AG08395 (cell line): ENCODE data around the gene DUT.

Source experiments
- DNase-seq: peaks from one replicate; pipeline ENCODE4 v3.0.0; 2012; ENCODE audit warnings: mixed read lengths, low spot score

DUT gene

DNA sequence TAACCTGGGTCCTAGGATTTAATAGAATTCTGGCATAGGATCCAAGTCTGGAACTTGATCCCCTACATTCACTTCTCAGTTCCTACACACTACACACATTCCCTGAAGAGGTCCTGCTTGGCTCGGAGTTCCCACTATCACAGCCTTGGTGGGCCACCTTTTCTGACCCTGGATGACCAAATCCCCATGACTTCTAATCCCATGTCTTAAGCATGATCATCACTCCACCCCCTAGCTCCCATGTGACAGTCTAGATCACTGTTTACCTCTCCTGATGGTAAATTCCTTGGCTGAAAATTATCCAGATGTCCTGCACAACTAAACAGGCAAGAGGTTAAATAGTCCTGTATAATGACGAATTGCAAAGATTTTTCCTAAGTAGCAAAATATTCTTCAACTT is 40.3 kb downstream of the DUT start:
- no peak for DNase-seq

DNA sequence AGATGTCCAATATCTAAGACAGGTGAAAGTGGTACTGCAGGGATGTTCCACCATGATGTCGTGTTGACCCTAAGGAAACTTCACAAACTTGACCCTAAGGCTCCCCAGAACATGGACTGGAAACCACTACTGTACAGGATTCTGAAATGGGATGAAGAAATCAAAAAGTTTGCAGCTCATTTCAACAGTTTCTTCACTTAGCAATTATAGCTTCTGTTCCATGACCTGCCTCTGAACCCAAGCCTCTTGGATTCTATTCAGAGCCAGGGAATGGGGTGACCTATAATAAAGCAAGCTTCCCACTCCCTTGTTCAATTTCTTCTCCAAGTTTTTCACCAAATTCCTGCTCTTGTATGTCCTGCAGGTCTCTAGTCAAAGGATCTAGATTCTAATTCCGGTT is 40.7 kb downstream of the DUT start:
- no peak for DNase-seq

DNA sequence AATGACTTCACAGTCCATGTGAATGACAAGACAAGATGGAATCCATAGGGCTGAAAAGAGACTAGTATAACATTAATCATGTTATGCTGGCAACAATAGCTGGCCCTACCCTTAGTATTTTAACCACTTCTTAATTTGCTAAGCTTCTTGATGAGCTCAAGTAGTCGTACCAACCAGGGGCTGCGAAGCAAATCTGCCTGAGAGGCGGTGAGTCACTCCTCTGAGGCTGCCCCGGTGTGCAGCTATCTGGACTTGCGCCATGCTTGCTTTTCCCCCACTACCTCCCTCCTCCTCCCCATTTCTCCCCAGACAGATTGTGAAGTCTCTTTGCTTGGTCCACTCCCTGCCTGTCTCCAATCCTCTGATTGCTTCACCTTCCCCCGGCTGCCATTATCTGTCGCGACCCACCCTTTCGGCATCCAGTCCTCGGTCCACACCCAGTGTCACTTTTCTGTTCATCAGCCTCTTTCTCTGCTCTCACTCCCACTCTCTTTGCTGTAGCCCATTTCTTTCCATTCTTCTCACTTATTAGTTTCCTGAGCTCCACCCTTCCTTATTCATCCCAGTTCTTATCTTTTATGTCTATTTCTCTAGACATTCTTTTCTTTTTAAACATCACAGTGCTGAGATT is 42.7 kb downstream of the DUT start:
- DNase-seq, result peak; percentile 72

DNA sequence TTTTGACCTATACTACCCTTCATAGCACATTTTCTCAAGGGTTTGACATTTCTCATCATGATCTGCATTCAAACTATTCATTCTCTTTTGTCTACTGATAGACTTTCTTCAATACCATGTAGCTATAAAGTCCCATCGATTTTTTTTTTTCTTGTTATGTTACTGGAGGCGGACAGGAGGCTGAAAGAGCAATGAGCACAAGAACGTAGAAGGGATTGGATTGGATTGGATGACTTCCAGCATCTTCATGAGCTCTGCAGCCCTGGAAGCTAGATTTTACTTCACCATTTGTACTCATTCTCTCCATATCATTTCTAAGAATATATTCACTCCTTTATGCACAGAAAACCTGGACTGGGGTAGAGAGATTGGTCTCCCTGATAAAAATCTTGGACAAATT is 43.2 kb downstream of the DUT start:
- DNase-seq, result no peak

DNA sequence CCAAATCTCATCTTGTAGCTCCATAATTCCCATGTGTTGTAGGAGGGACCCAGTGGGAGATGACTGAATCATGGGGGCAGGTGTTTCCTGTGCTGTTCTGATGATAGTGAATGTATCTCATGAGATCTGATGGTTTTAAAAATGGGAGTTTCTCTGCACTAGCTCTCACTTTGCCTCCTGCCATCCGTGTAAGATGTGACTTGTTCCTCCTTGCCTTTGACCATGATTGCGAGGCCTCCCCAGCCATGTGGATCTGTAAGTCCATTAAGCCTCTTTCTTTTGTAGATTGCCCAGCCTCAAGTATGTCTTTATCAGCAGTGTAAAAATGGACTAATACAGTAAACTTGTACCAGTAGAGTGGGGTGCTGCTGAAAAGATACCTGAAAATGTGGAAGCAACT is 44.5 kb downstream of the DUT start:
- DNase-seq, result no peak

DNA sequence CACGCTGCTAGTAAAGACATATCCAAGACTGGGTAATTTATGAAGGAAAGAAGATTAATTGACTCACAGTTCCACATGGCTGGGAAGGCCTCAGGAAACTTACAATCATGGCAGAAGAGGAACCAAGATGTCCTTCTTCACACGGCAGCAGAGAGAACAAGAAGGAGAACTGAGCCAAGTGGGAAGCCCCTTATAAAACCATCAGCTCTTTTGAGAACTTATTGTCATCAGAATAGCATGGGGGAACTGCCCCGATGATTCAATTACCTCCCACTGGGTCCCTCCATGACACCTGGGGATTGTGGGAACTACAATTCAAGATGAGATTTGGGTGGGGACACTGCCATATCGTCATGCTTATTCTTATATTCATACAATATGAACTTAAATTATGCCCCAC is 49.0 kb downstream of the DUT start:
- no peak for DNase-seq

DNA sequence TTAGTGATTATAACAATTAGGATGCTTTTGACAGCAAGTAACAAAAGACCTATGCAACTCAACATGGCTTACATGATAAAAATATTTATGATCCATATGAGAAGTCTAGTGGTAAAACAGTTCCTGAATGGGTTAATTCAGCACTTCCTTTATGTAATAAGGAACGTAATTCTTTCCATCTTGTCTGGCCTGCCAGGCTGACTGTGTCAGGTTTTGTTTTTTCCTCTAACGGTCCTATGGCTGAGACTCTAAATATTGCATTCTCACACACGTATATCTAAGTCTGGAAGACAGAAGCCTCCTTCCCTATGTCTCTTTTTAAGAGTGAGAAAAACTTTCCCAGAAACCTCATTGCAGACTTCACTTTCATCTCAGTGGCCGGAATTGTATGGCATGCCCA is 50.6 kb downstream of the DUT start:
- no peak for DNase-seq

DNA sequence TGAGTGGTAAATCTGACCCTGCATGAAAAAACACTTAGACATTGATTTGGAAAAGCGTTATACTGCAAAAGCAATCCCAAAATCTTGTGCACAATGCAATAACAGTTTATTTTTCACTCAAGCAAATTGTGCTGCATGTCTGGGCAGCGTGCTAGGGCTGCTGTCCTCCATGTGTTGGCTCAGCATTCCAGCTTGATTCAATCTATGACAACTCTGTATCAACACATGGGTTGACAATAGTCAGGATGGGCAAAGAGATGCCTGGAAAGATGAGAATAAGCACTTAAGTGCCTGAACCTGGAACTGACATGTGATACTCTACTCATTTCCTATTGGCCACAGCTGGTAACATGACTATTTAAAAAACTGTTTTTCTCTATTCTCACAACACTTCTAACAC is 51.8 kb downstream of the DUT start:
- no peak for DNase-seq

DNA sequence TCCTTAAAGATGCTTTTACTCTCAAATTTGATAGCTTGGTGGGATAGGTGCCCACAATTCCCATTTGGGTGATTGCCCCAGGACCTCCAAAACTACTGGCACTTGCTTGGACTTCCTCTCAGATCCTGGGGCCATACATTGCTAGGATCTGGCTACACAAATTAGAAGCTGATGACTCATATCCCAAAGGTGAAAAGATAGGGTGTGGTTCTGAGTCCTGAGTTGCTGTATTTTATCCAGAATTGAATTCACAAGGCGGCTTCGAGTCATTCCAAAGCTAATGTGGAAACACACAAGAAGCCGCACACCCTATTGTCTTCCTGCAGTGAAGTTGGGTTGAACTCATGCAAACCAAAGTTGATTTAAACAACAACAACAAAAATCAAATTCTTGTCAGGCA is 53.4 kb downstream of the DUT start:
- no peak for DNase-seq

DNA sequence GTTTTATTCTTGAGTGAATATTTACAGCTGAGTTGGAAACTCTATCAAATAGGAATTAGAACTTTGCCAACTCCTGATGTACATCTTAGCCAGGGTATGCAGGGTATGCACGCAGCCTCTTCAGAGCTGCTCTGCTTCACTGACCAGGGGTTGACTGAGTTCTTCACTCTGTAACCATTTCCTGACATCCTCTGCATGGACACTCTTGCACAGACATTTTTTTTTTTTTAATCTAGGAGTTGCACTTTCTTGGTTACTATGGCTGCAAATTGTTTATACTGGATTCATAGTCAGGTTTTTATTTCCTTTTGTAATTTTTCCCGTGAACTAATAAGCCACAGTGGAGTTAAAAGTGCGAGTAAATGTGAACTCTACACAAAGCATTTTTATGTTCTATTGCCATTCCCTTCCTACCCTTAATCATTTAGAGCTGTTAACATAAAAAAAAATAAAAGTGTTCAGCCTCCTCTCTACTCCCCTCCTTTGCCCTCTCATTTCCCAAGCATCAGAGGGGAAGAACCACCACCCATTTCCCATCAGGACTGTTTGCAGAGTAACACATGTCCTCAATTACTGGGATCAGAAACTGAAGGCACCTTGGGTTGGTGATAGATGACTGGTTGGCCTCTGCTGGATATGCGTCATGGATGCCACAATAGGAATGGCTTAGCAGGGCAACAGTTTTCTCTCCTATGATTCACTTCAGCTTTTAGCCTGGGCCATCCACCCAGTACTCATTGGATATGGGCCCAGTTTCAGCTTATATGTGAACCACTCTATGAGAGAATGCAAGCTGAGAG is 54.0 kb downstream of the DUT start:
- peak; percentile 96 for DNase-seq

DNA sequence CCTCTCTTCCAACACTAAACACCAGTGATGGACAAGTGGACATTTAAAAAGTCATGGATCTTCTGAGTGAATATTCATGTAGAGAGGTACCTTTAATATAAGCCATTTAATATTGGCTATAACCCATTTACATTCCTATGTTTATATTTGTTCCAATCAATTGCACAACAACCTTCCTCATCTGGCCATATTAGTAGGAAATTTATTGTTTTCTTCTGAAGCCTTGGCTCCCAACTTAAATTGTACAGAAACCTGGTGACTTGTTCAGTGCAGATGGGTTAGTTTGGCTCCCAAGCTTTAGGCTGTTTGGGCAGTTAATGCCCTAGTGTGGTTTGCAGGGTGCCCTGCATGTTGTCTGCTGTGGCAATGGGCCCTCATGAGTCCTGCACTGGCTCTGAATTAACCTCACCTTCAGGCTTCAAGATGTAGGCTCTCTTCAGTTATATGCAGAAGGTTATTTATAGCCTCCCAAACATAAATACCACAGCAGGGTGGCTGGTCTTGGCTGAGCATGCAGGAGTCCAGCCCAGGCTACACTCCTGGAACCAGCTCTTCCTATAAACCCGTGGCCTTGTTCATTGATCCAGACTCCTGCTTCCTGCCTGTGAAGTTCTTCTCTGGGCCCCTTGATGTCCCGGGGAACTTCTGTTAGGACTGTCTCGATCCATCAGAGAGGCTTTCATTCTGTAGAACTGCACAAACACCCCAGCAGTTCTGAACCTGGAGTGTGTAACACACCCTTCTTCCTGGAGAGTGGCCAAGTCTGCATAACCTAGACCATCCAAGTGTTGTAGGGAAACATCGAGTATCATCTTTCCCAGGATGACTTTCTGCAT is 57.0 kb downstream of the DUT start:
- peak; percentile 27 for DNase-seq

DNA sequence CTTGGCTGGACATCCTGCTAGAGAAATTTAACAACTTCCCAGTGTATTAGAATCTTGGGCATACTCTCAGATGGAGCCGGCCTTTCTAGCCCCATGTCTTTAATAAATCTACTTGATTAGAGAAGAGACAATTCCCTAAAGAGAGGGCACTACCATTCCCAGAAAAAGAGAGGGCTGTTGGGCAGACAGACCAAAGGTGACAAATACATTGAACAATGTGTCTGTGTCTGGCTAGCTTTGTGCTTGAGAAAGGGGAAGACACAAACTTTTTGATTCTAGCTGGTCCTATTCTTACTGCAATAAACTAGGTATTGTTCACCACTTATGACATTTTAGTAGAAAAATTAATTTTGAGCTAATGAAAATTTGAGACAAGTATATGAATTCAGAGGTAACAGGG is 57.7 kb downstream of the DUT start:
- no peak for DNase-seq

DNA sequence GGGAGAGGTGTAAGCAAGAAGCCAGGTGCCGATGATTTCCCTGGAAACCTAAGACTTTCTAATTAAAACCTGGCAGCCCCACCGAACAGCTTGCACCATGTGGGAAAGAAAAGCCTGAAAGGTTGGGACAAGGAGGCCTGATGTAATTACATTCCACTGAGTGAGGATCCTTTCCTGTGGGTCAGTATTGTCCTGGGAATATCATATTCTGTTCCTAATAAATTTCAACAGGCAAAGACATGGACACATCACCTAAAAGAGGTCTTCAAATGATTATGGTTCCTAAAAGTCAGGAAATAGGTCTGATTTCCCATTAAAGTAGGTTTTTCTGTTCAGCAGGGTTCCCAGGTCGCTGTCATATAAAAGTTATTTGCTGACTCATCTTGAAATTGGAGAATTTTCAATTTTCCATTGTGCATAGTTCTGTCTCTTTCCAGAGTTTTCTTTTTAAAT is 58.5 kb downstream of the DUT start:
- peak; percentile 48 for DNase-seq

DNA sequence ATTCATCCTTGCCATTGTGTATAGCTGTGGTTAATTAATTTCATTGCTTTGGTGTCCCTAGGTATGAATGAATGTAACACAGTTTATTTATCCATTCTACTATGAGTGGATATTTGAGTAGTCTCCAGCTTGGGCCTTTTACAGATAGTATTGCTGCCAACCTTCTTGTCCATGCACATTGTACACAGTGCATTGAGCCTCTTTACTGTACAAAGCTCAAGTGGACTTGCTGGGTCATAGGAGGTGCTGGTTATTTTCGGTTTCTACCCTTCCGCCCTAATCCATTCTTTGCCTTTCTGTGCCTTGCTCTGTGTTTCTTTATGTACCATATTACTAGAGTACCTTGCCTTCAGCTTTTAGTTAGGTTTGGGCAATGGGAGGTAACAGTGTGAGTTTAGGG is 60.7 kb downstream of the DUT start:
- no peak for DNase-seq

DNA sequence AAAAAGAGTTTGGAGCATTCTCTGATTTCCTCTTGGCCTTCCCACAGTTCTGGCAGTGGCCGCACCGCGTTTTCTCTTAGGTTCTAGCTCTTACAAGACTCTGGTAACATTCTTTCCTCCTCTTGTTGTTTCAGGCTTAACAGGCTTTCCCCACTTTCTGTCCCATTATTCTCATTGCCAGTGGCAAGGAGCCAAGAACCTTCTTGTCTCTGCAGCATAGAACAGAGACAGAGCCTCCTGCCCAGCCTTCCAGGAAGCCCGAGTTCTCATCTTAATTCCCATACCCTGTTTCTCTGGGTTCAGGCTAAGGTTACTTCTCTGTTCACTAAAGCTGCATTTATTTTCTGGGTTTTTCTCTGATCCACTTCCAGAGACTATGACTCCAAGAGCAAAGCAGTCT is 61.1 kb downstream of the DUT start:
- no peak for DNase-seq
